Umbilical cord (tissue), 2 donors: ENCODE data around the gene AFF4. TPM values are rescaled to one million over a fixed set of nuclear protein-coding genes. Genes with fewer than 3 reads are reported as not detected.

Experiments used
- DNase-seq: peaks from one replicate; pipeline ENCODE4 v3.0.0-alpha.2; 2015; ENCODE audit warnings: low spot score
- total RNA-seq: library from RNA; depleted of rRNA; stranded (reverse); fragments of >200 nt; gene quantifications from one replicate; pipeline ENCODE4 v1.2.3, GENCODE V29; 2014; ENCODE audit warnings: low replicate concordance; ENCODE audit not compliant: insufficient read depth

The AFF4 gene
- total RNA-seq, 1 donor from 2014 or later, result 47.7 TPM

- peak; percentile 70 for DNase-seq
Measured at GRCh38 chr5:132829742-132830435, 133.5 kb downstream of the AFF4 start.

- no peak for DNase-seq
Measured at GRCh38 chr5:132828846-132829494, 134.5 kb downstream of the AFF4 start.

GRCh38 chr5:132827943-132828673 lies 135.3 kb downstream of the AFF4 start:
- no peak for DNase-seq

- no peak for DNase-seq
Measured at GRCh38 chr5:132826424-132827082, 136.9 kb downstream of the AFF4 start.

- no peak for DNase-seq
Measured at GRCh38 chr5:132825834-132826391, 137.5 kb downstream of the AFF4 start.

Other genes with a start within 250 kb of the AFF4 start
- gene KIF3A, start 226.1 kb downstream of the AFF4 start, total RNA-seq, result 7.2 TPM
- gene CCNI2, start 216.2 kb downstream of the AFF4 start, total RNA-seq, result 0.72 TPM
- gene SEPTIN8, start 186.4 kb downstream of the AFF4 start, total RNA-seq, result 41.2 TPM
- 4.6 TPM for gene SOWAHA, start 150.3 kb downstream of the AFF4 start, total RNA-seq
- gene SHROOM1, start 133.0 kb downstream of the AFF4 start, total RNA-seq, result 4.3 TPM
- 1.9 TPM for gene GDF9, start 97.2 kb downstream of the AFF4 start, total RNA-seq
- 101 TPM for gene UQCRQ, start 97.0 kb downstream of the AFF4 start, total RNA-seq
- gene LEAP2, start 90.0 kb downstream of the AFF4 start, total RNA-seq, result 5.3 TPM
- 21.9 TPM for gene ZCCHC10, start 62.9 kb upstream of the AFF4 start, total RNA-seq
- 82.3 TPM for gene HSPA4, start 88.4 kb upstream of the AFF4 start, total RNA-seq